Spleen (tissue), 11 donors: ENCODE measurements around the gene FRMPD2. TPM values are rescaled to one million over a fixed set of nuclear protein-coding genes. Genes with fewer than 3 reads are reported as not detected.
"Not testable (repeated sequence)": the region's sequence is repeated elsewhere in the genome, so short reads cannot be mapped to it uniquely, and the experiment has no call there.

Experiments used
- DNase-seq: peaks from one replicate; pipeline ENCODE4 v3.0.0-alpha.2; 2020
- H3K27ac ChIP-seq, 8 donors: fragments of 200-600 bp; sonication (generic) in 7 of 8; 1 replicate in 4 of 8; 2 replicates in 4 of 8; pipeline versions ENCODE4 v1.5.0 to v1.8.0; 2016 to 2021; ENCODE audit warnings: inconsistent platforms in 4 of 8, mild to moderate bottlenecking in 4 of 8, moderate library complexity in 1 of 8
- H3K27me3 ChIP-seq, 7 donors: fragments of 200-600 bp; sonication (generic) in 6 of 7; replicated peaks in 1 of 7; 1 replicate in 4 of 7; 2 replicates in 3 of 7; pipeline versions ENCODE4 v1.5.0 to v1.8.0; 2016 to 2021; ENCODE audit warnings: inconsistent platforms in 3 of 7, mild to moderate bottlenecking in 1 of 7
- H3K36me3 ChIP-seq, 6 donors: fragments of 200-600 bp; sonication (generic) in 5 of 6; 1 replicate in 4 of 6; 2 replicates in 2 of 6; pipeline versions ENCODE4 v1.5.0 to v1.8.0; 2016 to 2021; ENCODE audit warnings: inconsistent platforms in 2 of 6
- H3K4me1 ChIP-seq, 6 donors: fragments of 200-600 bp; sonication (generic) in 5 of 6; 1 replicate in 3 of 6; 2 replicates in 3 of 6; pipeline versions ENCODE4 v1.5.0 to v1.8.0; 2016 to 2021; ENCODE audit warnings: inconsistent platforms in 3 of 6
- H3K4me3 ChIP-seq, 8 donors: fragments of 200-600 bp; sonication (generic) in 7 of 8; 1 replicate in 4 of 8; 2 replicates in 4 of 8; pipeline versions ENCODE4 v1.5.0 to v1.8.0; 2016 to 2021; ENCODE audit warnings: inconsistent platforms in 4 of 8, mild to moderate bottlenecking in 4 of 8, moderate library complexity in 2 of 8
- H3K9me3 ChIP-seq, 8 donors: fragments of 200-600 bp; sonication (generic) in 7 of 8; 1 replicate in 4 of 8; 2 replicates in 4 of 8; pipeline versions ENCODE4 v1.5.0 to v1.8.0; 2016 to 2021; ENCODE audit warnings: inconsistent platforms in 4 of 8
- CTCF ChIP-seq, 11 experiments: fragments of 200-600 bp in 7 of 11; fragments of 450-650 bp in 4 of 11; sonication (generic) in 4 of 11; IDR thresholded peaks in 8 of 11; conservative IDR thresholded peaks in 3 of 11; 1 replicate in 7 of 11; 2 replicates in 4 of 11; pipeline versions ENCODE4 v1.4.0 to v1.8.0; 2016 to 2021; ENCODE audit warnings: antibody characterized with exemption in 11 of 11, inconsistent platforms in 4 of 11, mild to moderate bottlenecking in 1 of 11
- POLR2A ChIP-seq, 3 donors: fragments of 450-650 bp; IDR thresholded peaks; one replicate each; pipeline ENCODE4 v1.5.1; 2017; ENCODE audit warnings: antibody characterized with exemption in 3 of 3, mild to moderate bottlenecking in 1 of 3
- POLR2AphosphoS5 ChIP-seq, 3 donors: sonication (generic); formaldehyde crosslinking; IDR thresholded peaks; one replicate each; pipeline ENCODE4 v1.5.1; 2017; ENCODE audit warnings: antibody characterized with exemption in 3 of 3
- WGBS, 5 donors: extraction: QIAGEN DNeasy Blood & Tissue Kit in 3 of 5; methylation state at CpG; one replicate each; pipeline versions ENCODE4 v1.1.5 to v1.1.7; 2013 to 2018; 5-methylcytosine and 5-hydroxymethylcytosine counted together
- intact Hi-C: fragments of 100-400 bp; cut with DNase I; formaldehyde crosslinking; loops from one replicate; pipeline ENCODE4 v1.15.0; 2023; ENCODE audit warnings: low total_unique reads
- polyA plus RNA-seq, 3 donors: library from polyadenylated mRNA; stranded (reverse); fragments of 200-250 nt; gene quantifications; one replicate each; pipeline ENCODE4 v1.2.1, GENCODE V29; 2013
- total RNA-seq, 7 donors: library from RNA; depleted of rRNA in 3 of 7; stranded (reverse); fragments of >200 nt in 3 of 7; fragmentation: NEBNext Ultra II Directional in 4 of 7; extraction: Animal tissue kit (Norgen Biotek cat#: 25700) in 4 of 7; gene quantifications; one replicate each; pipeline versions ENCODE4 v1.1.0 to v1.2.1, GENCODE V29; 2016 to 2021
- donor health status: healthy with polysubstance abuse.
- donor health status: DM: no; HTN: no; CAD: no; lungs with moderate emphysema.
- donor health status: DM: no; HTN: no; CAD: no.
- donor health status: Bipolar disorder and iron deficiency.
- donor health status: healthy.
- donor health status: DM: no; HTN: no; CAD: no.
- donor health status: DM: yes; HTN: yes; CAD: no.

FRMPD2 gene
- total and polyA plus RNA-seq, 10 donors, result 0.33 TPM; not detected in 9

- Histone ChIP-seq H3K4me1 (no peaks in the 10 kb centered on the region), H3K4me3 (no peak overlapping the region), H3K9me3 (peaks cover 0 to 28% (median 9%) of the 10 kb centered on the region in 8 donors), H3K36me3 (no peaks in the 10 kb centered on the region), H3K27ac (no peak overlapping the region), H3K27me3 (peaks cover 0 to 11% (median 0%) of the 10 kb centered on the region in 7 donors)
- intact Hi-C loops, result no loop called here
- TF ChIP-seq POLR2A (IDR thresholded peaks at IDR 0.05), result no peak
- DNase-seq, result no peak
- WGBS, 5 donors, result 86 to 94% (median 87%) methylated on average over 2 of the region's 2 CpGs
Observed at GRCh38 chr10:48284002-48284546, 9.6 kb upstream of the FRMPD2 start.

GRCh38 chr10:48282829-48283228 is 8.3 kb upstream of the FRMPD2 start:
- Histone ChIP-seq H3K4me1 (no peaks in the 10 kb centered on the region), H3K27ac (no peak overlapping the region)
- intact Hi-C loops, result no loop called here

DNA sequence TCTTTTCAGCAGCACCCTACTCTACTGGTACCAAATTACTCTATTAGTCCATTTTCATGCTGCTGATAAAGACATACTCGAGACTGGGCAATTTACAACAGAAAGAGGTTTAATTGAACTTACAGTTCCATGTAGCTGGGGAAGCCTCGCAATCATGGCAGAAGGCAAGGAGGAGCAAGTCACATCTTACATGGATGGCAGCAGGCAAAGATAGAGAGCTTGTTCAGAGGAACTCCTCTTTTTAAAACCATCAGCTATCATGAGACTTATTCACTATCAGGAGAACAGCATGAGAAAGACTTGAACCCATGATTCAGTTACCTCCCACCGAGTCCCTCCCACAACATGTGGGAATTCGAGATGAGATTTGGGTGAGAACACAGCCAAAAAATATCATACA is 7.2 kb upstream of the FRMPD2 start:
- DNase-seq, H3K4me1 ChIP-seq, H3K36me3 ChIP-seq, H3K27ac ChIP-seq, H3K4me3 ChIP-seq, intact Hi-C loops: not testable (repeated sequence)
- H3K27me3 ChIP-seq, result peaks cover 0 to 11% (median 0%) of the 10 kb centered on the region in 7 donors
- H3K9me3 ChIP-seq, result peaks cover 0 to 28% (median 9%) of the 10 kb centered on the region in 8 donors
- 67 to 84% (median 69%) methylated on average over 4 of the region's 4 CpGs for WGBS, 5 donors

More at GRCh38 chr10:48282829-48283228, 8.3 kb upstream of the FRMPD2 start:
- Histone ChIP-seq H3K9me3 (peaks cover 0 to 28% (median 9%) of the 10 kb centered on the region in 8 donors), H3K27me3 (peaks cover 0 to 11% (median 0%) of the 10 kb centered on the region in 7 donors), H3K36me3 (no peaks in the 10 kb centered on the region), H3K4me3 (no peak overlapping the region)
- TF ChIP-seq CTCF (IDR thresholded peaks at IDR 0.05 in 8 of 11, conservative IDR thresholded peaks at IDR 0.05 in 3 of 11) (no peak), POLR2A (IDR thresholded peaks at IDR 0.05) (no peak), POLR2AphosphoS5 (IDR thresholded peaks at IDR 0.05) (no peak)
- DNase-seq, result no peak

DNA sequence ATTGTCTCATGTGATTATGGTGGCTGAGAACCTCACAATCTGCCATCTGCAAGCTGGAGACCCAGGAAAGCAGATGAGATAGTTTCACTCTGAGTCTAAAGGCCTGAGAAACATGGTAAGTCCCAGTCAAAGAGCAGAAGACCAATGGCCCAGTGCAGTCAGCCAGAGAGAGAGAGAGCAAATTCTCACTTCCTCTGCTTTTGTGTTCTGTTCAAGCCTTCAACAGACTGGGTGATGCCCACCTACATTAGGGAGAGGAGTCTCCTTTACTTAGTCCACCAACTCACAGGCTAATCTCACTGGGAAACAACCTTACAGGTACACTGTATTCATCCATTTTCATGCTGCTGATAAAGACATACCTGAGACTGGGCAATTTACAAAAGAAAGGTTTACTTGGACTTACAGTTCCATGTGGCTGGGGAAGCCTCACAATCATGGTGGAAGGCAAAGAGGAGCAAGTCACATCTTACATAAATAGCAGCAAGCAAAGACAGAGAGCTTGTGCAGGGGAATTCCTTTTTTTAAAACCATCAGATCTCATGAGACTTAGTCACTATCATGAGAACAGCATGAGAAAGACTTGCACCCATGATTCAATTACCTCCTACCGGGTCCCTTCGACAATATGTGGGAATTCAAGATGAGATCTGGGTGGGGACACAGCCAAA is 4.7 kb upstream of the FRMPD2 start:
- DNase-seq, result no peak
- Histone ChIP-seq H3K4me1 (no peaks in the 10 kb centered on the region), H3K9me3 (peaks cover 0 to 26% (median 8%) of the 10 kb centered on the region in 8 donors), H3K27me3 (no peaks in the 10 kb centered on the region), H3K4me3 (no peak overlapping the region), H3K27ac (no peak overlapping the region), H3K36me3 (no peaks in the 10 kb centered on the region)
- WGBS, 5 donors, result 70 to 90% (median 82%) methylated on average over 2 of the region's 2 CpGs
- intact Hi-C loops, result no loop called here
- TF ChIP-seq CTCF (IDR thresholded peaks at IDR 0.05 in 8 of 11, conservative IDR thresholded peaks at IDR 0.05 in 3 of 11), result no peak
- TF ChIP-seq POLR2AphosphoS5 (IDR thresholded peaks at IDR 0.05), result no peak
- no peak for TF ChIP-seq POLR2A (IDR thresholded peaks at IDR 0.05)

DNA sequence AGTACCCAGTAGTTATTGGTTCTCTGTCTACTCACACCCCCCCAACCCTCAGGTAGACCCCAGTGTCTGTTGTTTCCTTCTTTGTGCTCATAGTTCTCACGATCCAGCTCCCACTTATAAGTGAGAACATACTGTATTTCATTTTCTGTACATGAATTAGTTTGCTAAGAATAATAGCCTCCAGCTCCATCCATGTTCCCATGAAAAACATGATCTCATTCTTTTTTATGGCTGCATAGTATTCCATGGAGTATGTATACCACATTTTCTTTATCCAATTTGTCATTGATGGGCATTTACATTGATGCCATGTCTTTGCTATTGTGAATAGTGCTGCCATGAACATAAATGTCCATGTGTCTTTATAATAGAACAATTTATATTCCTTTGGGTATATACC is 2.6 kb upstream of the FRMPD2 start:
- Histone ChIP-seq H3K4me1 (no peaks in the 10 kb centered on the region), H3K27ac (no peak overlapping the region), H3K4me3 (no peak overlapping the region), H3K9me3 (peaks cover 0 to 19% (median 3%) of the 10 kb centered on the region in 8 donors), H3K27me3 (no peaks in the 10 kb centered on the region), H3K36me3 (no peaks in the 10 kb centered on the region)
- intact Hi-C loops, result no loop called here
- 87 to 97% (median 91%) methylated on average over 1 of the region's 1 CpG for WGBS, 5 donors
- DNase-seq, result no peak
- TF ChIP-seq POLR2AphosphoS5 (IDR thresholded peaks at IDR 0.05), result no peak
- no peak for TF ChIP-seq POLR2A (IDR thresholded peaks at IDR 0.05)
- no peak for TF ChIP-seq CTCF (IDR thresholded peaks at IDR 0.05 in 8 of 11, conservative IDR thresholded peaks at IDR 0.05 in 3 of 11)
